Endometrial microvascular endothelial cells (primary cell): ENCODE measurements around the gene NUTM2B. TPM values are rescaled to one million over a fixed set of nuclear protein-coding genes. Genes with fewer than 3 reads are reported as not detected.
"Not testable (repeated sequence)": the region's sequence is repeated elsewhere in the genome, so short reads cannot be mapped to it uniquely, and the experiment has no call there.

ENCODE experiments used
- in situ Hi-C: cut with HindIII; loops from 2 replicates; pipeline ENCODE4 v1.10.0; 2017; ENCODE audit warnings: low sequenced_read_pairs, low pct_unique_long_range_greater_than_20kb; ENCODE audit errors: inconsistent ontology term
- total RNA-seq: library from RNA; depleted of rRNA; stranded (reverse); fragments of >200 nt; gene quantifications from one replicate; pipeline ENCODE4 v1.2.3, GENCODE V29; 2015; ENCODE audit errors: inconsistent ontology term

NUTM2B gene
- total RNA-seq, 1 donor from 2014 or later, result 1.0 TPM

DNA sequence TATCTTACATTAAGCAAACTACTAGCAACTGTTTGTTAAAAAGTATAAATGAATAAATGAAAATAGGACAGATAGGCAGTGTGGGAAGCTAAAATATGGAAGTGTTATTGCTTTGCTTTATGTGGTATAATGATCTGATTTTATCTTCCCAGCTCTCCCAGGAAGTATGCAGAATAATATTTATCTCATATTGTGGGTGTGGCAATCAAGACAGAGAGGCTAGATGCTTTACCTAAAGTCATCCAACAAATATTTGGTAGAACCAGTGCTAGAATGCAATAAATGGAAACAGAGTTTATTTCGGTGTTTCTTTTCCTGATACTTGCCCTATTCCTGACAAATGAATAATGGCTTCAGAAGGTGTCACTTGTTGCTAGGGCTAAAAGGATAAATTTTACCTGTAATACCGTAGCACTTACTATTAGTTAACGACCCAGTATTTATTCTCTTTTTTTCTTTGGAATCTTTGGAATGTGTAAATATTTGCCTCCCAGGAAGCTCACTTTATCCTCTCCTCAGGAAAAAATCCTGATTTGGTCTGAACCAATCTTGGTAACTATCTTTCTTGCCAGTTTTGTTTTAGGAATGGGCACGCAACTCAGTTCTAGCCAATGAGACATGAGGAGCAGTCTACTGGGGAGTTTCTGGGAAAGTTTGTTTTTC, 14.0 kb downstream of the NUTM2B start:
- in situ Hi-C loops, result not testable (repeated sequence)

DNA sequence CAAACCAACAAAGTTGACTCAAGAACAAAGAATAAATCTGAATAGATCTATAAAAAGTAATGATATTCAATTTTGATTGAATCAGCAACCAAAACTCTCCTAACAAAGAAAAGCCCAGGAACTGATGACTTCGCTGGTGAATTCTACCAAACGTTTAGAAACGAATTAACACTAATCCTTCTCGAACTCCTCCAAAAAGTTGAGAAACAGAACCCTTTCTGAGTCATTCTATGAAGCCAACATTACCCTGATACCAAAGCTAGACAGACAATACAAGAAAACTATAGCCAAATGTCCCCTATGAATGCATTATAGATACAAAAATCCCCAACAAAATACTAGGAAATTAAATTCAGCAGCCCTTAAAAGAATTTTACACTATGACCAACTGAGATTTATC, 17.0 kb downstream of the NUTM2B start:
- in situ Hi-C loops, result not testable (repeated sequence)

DNA sequence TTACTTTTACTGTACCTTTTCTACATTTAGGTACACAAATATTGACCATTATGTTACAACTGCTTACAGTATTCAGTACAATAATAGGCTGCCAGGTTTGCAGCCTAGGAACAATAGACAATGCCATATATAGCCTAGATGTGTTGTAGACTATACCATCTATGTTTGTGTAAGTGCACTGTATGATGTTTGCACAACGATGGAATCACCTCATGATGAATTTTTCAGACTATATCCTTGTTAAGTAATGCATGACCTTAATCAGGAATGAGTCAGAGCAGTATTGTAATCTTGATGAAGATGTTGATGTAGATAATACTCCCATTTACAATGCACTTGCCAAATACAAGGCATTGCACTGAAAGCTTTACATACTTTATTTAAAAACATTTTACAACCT, 23.6 kb downstream of the NUTM2B start:
- in situ Hi-C loops, result not testable (repeated sequence)

DNA sequence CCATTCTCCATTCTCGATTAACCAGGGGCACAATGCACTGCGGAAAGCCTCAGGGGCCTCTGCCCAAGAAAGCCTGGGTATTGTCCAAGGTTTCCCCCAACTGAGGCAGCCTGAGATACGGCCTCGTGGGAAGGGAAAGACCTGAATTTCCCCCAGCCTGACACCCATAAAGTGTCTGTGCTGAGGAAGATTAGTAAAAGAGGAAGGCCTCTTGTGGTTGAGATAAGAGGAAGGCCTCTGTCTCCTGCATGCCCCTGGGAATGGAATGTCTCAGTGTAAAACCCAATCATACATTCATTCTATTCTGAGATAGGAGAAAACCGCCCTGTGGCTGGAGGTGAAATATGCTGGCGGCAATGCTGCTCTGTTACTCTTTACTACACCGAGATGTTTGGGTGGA, 41.8 kb downstream of the NUTM2B start:
- in situ Hi-C loops, result not testable (repeated sequence)

DNA sequence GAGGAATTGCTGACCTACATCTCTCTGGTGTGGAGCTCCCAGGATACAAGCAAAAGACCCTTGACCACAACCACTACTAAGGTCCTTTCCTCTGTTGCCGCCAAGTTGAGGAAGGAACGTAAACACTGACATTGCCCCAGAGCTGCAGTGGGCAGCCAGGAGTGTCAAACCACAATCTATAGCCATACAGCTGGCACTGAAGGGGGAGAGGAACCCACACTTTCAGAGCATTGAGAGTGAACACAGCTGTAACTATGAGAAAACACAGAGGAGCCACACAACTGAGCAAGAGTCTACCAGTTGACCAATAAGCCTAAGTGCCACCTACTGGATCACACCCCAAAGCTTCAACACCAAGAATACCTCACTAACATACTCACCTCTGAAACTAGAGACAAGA, 45.5 kb downstream of the NUTM2B start:
- in situ Hi-C loops, result not testable (repeated sequence)

DNA sequence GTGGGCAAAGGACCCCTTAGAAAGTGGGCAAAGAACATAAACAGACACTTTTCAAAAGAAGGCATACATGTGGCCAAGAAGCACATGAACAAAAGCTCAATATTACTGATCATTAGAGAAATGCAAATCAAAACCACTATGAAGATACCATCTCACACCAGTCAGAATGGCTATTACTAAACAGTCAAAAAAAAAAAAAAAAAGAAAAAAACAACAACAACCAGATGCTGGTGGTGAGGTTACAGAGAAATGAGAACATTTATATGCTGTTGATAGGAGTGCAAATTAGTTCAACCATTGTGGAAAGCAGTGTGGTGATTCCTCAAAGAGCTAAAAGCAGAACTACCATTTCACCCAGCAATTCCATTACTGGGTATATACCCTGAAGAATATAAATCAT, 50.6 kb downstream of the NUTM2B start:
- in situ Hi-C loops, result not testable (repeated sequence)

DNA sequence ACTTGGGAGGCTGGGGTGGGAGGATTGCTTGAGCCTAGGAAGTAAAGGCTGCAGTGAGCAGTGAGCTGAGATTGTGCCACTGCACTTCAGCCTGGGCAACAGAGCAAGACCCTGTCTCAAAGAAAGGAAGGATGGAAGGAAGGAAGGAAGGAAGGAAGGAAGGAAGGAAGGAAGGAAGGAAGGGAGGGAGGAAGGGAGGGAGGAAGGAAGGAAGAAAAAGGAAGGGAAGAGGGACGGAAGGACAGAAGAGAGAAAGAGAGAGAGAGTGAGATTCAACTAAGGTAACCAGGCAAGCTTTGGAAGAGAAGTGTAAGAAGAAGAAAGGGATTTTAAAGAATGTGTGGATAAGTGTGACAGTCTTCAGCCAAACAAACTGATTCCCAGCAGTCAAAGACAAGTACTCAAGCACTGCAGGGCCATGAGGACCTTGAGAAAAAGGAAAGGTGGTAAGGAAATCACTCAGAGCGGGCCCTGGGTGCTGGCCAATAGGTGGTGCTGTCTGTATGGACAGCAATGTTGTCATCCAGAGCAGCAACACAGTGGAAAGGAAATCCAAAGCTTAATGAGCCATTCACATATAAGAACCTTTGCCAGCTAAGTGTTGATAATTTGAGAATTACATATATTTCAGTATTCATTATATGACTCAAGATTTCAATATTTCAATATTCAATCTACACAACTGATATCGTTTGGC, 55.4 kb downstream of the NUTM2B start:
- in situ Hi-C loops, result not testable (repeated sequence)

Other genes starting within 250 kb of the NUTM2B start
- 0.37 TPM for gene EIF5AL1, start 190.7 kb upstream of the NUTM2B start, total RNA-seq
- not detected for gene SFTPA2, start 142.8 kb upstream of the NUTM2B start, total RNA-seq
- not detected for gene SFTPA1, start 92.3 kb upstream of the NUTM2B start, total RNA-seq
- gene NUTM2E, start 123.5 kb downstream of the NUTM2B start, total RNA-seq, result not detected
- gene SFTPD, start 245.9 kb downstream of the NUTM2B start, total RNA-seq, result not detected